Nephron (organoid): ENCODE data around the gene ZFP64.

Experiments
- H3K27ac Mint-ChIP-seq, 3 experiments: 2 replicates each; pipeline ENCODE4 v1.8.0; 2020; ENCODE audit warnings: mixed read lengths in 3 of 3, mild to moderate bottlenecking in 2 of 3, moderate library complexity in 1 of 3
- H3K27me3 Mint-ChIP-seq: 2 replicates; pipeline ENCODE4 v1.8.0; 2021; ENCODE audit warnings: low read depth, mild to moderate bottlenecking, moderate library complexity, mixed read lengths
- H3K36me3 Mint-ChIP-seq: 2 replicates; pipeline ENCODE4 v1.8.0; 2020; ENCODE audit warnings: low read depth, mixed read lengths
- H3K4me1 Mint-ChIP-seq: 2 replicates; pipeline ENCODE4 v1.8.0; 2020; ENCODE audit warnings: mixed read lengths
- H3K4me3 Mint-ChIP-seq, 3 experiments: 2 replicates each; pipeline ENCODE4 v1.8.0; 2020; ENCODE audit warnings: mild to moderate bottlenecking in 3 of 3, mixed read lengths in 3 of 3, moderate library complexity in 2 of 3
- H3K9me3 Mint-ChIP-seq: 2 replicates; pipeline ENCODE4 v1.8.0; 2020; ENCODE audit warnings: mixed read lengths
- TF ChIP-seq, protein P1 (sequence below), 3 experiments: fragments of 200-600 bp; sonication (generic); IDR thresholded peaks; one replicate each; pipeline ENCODE4 v1.5.0; 2021; ENCODE audit warnings: antibody characterized with exemption in 3 of 3; ENCODE audit not compliant: unreplicated experiment in 3 of 3

The ZFP64 gene

DNA sequence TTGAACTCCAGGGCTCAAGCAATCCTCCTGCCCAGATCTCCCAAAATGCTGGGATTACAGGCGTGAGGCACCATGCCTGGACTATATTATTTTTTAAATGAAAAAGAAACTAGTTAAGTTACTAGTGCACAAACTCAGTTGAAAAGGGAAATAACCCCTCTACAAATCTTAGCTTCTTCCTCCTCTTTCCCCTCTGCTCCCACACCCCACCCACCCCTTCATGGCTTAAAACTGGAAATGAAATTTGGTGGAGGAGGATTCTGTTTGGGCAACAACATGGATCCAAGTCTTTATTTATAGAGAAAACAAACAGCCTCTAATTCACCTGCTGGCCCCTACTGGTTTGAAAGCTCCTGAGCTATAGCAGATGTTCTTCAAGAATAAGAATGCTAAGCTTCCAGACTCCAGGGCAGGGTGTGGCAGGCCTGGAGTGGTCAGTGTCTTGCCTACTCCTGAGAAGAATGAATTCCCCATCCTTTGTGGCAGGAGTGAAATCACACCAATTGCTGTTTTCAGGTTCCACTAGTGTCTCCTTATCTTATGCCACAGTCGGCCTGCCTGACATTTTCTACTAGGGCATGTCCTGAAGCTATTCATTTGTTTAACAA lies 73.5 kb downstream of the ZFP64 start:
- TF ChIP-seq, protein P1, sequence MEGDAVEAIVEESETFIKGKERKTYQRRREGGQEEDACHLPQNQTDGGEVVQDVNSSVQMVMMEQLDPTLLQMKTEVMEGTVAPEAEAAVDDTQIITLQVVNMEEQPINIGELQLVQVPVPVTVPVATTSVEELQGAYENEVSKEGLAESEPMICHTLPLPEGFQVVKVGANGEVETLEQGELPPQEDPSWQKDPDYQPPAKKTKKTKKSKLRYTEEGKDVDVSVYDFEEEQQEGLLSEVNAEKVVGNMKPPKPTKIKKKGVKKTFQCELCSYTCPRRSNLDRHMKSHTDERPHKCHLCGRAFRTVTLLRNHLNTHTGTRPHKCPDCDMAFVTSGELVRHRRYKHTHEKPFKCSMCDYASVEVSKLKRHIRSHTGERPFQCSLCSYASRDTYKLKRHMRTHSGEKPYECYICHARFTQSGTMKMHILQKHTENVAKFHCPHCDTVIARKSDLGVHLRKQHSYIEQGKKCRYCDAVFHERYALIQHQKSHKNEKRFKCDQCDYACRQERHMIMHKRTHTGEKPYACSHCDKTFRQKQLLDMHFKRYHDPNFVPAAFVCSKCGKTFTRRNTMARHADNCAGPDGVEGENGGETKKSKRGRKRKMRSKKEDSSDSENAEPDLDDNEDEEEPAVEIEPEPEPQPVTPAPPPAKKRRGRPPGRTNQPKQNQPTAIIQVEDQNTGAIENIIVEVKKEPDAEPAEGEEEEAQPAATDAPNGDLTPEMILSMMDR (IDR thresholded peaks at IDR 0.05; ENCODE audit: unreplicated experiment in 3 of 3): no peak
- Mint-ChIP-seq H3K36me3 (peaks cover 17% of the 10 kb centered on the region), H3K4me1 (no peaks in the 10 kb centered on the region), H3K4me3 (no peak overlapping the region), H3K27ac (no peak overlapping the region), H3K27me3 (no peaks in the 10 kb centered on the region), H3K9me3 (peaks cover 11% of the 10 kb centered on the region)

DNA sequence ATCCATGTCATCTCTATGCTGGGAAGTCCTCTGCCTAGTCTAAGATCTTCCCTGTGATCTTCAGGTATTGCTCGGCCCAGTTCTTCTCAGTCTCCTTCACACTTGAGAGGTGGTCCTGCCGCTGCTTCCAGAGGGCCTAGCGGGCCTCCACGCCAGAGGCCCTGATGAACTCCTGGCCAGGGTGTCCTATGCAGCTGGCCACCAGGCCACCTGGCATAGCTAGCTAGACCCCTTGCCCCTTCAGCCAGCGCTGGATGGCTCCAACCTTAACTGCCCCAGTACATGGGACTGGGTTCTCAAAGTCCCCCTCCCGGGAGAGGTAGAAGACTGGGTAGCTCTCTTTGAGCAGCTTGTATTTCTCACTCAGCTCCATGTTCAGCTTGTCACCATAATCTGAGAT lies 81.1 kb downstream of the ZFP64 start:
- Mint-ChIP-seq H3K36me3 (no peaks in the 10 kb centered on the region), H3K27ac (no peak overlapping the region), H3K27me3 (peaks cover 31% of the 10 kb centered on the region), H3K9me3 (no peaks in the 10 kb centered on the region), H3K4me3 (no peak overlapping the region), H3K4me1 (peaks cover 5% of the 10 kb centered on the region)
- TF ChIP-seq, protein P1 (IDR thresholded peaks at IDR 0.05; ENCODE audit: unreplicated experiment in 3 of 3): no peak

DNA sequence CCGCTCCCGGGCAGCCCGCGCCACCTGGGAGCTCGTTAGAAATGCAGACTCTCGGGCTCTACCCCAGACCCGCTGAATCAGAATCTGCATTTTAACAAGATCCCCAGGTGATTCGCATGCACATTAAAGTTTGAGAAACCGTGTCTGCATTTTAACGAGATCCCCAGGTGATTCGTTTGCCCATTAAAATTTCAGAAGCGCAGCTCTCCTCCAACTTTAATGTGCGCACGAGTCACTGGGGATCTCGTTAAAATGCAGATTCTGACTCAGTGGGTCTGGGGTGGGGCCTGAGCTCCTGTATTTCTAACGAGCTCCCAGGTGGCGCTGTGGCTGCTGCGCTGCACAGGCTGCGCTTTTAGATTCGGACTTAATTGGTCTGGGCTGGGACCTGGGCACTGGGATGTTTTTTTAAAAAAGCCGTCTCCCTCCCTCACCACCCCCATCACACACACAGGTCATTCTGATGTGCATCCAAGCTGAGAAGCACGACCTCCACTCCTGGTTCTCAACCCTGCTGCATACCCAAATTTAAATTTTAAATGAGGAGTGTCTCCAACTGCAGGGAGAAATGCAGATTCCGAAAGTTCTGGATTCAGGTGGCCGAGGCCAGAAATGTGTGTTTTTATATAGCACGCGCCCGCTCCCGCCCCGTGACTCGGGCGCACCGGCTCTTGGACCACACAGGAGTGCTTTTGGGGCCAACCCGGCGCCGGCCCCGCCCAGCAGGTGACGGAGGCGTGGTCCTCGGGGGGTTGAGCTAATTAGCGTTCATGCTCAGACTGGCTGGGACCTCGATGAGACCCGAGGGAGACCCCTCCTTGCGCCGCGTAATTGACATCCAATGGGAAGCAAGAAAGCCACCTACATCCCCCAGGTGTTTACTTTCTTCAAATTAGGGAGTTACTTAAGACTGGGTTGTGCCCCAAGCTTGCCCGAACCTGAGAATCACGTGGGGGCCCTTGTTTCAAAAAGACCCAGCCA lies 85.8 kb downstream of the ZFP64 start:
- H3K9me3 Mint-ChIP-seq: no peaks in the 10 kb centered on the region
- peaks cover 63% of the 10 kb centered on the region for H3K27me3 Mint-ChIP-seq
- peaks cover 27% of the 10 kb centered on the region for H3K4me1 Mint-ChIP-seq
- TF ChIP-seq, protein P1 (IDR thresholded peaks at IDR 0.05; ENCODE audit: unreplicated experiment in 3 of 3): no peak
- H3K27ac Mint-ChIP-seq: no peak overlapping the region
- H3K36me3 Mint-ChIP-seq: no peaks in the 10 kb centered on the region
- peak overlapping the region; percentile 77 to 79 (median 79) for H3K4me3 Mint-ChIP-seq

DNA sequence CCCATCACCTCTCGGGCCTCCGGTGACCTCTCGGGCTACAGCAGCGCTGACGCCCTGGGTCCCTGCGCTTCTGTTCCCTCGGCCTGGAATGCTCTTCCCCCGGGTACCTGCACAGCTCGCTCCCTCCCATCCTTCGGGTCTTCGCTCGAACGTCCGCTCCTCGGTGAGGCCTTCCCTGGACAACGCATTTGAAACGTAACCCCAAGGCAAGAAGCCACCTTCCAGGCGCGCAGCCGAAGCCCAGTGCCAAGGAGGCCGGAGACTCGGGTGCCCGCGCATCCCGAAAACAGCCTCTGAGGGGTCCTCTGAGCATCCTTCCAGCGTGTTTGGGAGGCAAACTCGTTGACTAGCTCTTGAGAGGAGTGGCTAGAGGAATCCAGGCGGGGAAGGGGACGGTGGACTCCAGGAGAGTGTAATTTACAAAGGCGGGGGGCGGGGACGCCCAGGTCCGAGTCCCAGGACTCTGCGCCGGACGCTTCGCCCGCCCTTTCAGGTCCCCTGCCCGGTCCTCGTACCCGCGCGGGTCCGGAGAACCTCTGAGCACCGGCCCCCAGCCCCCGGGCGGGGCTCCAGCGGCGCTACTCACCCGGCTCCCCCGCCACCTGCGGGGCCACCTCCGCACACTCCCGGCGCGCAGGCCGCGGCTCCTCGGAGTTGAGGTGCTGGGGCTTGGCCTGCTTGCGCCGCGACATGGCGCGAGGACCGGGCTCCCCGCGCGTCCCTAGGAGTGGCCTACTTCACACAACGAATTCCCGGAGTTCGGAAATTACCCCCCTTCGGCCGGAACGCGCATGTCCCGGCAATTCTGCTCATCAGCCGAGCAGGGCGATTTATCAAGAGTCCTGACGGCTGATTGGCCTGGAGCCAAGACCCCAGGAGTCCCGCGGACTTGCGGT lies 86.8 kb downstream of the ZFP64 start:
- Mint-ChIP-seq H3K36me3 (no peaks in the 10 kb centered on the region), H3K27ac (peak overlapping the region in 2 of 3 experiments; percentile 64 to 67), H3K4me1 (peaks cover 27% of the 10 kb centered on the region), H3K9me3 (no peaks in the 10 kb centered on the region), H3K27me3 (peaks cover 63% of the 10 kb centered on the region), H3K4me3 (peak overlapping the region; percentile 92 to 95 (median 95))
- TF ChIP-seq, protein P1 (IDR thresholded peaks at IDR 0.05; ENCODE audit: unreplicated experiment in 3 of 3): no peak

DNA sequence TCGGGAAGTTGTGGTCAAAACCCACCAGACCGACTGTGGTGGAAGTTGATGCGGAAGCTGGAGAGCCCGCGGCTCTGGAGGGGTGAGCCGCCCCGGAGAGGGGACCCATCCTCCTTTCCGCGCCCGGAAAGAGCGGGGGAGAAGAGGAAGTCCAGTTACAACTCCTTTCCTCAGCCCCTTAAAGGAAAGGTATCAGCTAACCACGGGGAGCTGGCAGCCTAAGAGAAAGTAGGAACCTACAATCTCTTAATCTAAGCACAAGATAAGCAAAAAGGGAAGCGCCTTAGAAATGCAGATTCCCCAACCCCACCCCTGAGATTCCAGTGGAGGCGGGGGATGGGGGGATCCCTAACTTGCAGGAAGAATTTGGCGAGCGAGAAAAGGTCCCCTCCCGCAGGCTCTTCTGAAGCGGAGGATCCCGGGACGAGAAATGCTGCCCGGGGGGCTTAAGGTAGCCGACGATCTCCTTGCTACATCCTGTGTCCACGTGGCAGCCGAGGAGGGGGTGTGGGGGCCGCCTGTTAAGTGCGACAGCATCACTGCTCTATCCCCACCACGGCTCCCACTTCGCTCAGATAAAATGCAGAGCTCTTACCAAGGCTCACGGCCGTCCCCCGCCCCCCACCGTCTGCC lies 87.5 kb downstream of the ZFP64 start:
- Mint-ChIP-seq H3K36me3 (no peaks in the 10 kb centered on the region), H3K9me3 (no peaks in the 10 kb centered on the region), H3K27ac (peak overlapping the region; percentile 42 to 80 (median 67)), H3K27me3 (peaks cover 63% of the 10 kb centered on the region), H3K4me1 (peaks cover 32% of the 10 kb centered on the region), H3K4me3 (peak overlapping the region; percentile 92 to 95 (median 95))
- TF ChIP-seq, protein P1 (IDR thresholded peaks at IDR 0.05; ENCODE audit: unreplicated experiment in 3 of 3): no peak
